ENCODE data around the gene PAQR7. TPM values are rescaled to one million over a fixed set of nuclear protein-coding genes. Genes with fewer than 3 reads are reported as not detected.
A peak's percentile ranks its signal among the peaks of the same experiment; 100 is the strongest.

Gene PAQR7
- total RNA-seq, 2 experiments from 2014 or later: 0.22 to 1.3 TPM

DNA sequence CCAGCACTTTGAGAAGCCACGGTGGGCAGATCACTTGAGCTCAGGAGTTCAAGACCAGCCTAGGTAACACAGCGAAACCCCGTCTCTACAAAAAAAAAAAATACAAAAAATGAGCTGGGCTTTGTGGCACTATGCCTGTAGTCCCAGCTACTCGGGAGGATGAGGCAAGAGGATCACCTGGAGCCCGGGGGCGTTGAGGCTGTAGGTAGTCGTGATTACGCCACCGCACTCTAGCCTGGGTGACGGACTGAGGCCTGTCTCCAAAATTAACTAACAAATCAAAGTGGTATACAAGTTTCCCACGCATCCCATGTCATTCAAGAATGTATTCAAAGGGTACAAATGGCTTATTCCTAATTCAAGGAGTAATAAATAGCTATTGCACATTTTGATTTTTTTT lies 18.7 kb downstream of the PAQR7 start:
- Histone ChIP-seq H3K4me2 (ENCODE audit: low read length) (no peak overlapping the region), H2AFZ (ENCODE audit: low read length) (no peak overlapping the region), H3K27ac (ENCODE audit: low read depth, low read length, poor library complexity, severe bottlenecking) (no peak overlapping the region), H3K9me3 (ENCODE audit: low read length) (no peaks in the 10 kb centered on the region), H3K4me1 (ENCODE audit: insufficient read depth, low read length, poor library complexity, severe bottlenecking) (peaks cover 16% of the 10 kb centered on the region), H3K9me2 (ENCODE audit: insufficient read depth, low read length) (no peaks in the 10 kb centered on the region), H3K79me2 (ENCODE audit: insufficient read depth, low read depth, low read length) (peaks cover 45% of the 10 kb centered on the region; the same call in 1 of the 2 replicates), H4K20me1 (ENCODE audit: insufficient read depth, low read length) (no peaks in the 10 kb centered on the region), H3K36me3 (ENCODE audit: insufficient read depth, low read length) (peaks cover 7% of the 10 kb centered on the region; the same call in 1 of the 2 replicates), H3K4me3 (ENCODE audit: low read depth, low read length, poor library complexity, severe bottlenecking) (no peak overlapping the region)
- ChIA-PET POLR2A (interaction anchor here (0.6 to 1.8 kb wide), 5 partner anchors 9 to 903 kb away, joined by 3 to 6 read pairs (median 3); no protein-coding TSS in a partner anchor), CTCF (ENCODE audit: unreplicated experiment) (interaction anchor here (0.9 kb wide), 1 partner anchor 13 kb away, joined by 5 read pairs; no protein-coding TSS in a partner anchor)
- BruUV-seq (replicated peaks): TSS peak; percentile 37
- intact Hi-C loops (cut with micrococcal nuclease; ENCODE audit: unreplicated experiment): no loop called here
- TF ChIP-seq EZH2phosphoT487 (IDR thresholded peaks at IDR 0.05; ENCODE audit: borderline replicate concordance, low read depth, low read length): no peak
- no peak for TF ChIP-seq CTCF (conservative IDR thresholded peaks at IDR 0.05; ENCODE audit: low read length)
- no peak for DNase-seq (ENCODE audit: low spot score)

DNA sequence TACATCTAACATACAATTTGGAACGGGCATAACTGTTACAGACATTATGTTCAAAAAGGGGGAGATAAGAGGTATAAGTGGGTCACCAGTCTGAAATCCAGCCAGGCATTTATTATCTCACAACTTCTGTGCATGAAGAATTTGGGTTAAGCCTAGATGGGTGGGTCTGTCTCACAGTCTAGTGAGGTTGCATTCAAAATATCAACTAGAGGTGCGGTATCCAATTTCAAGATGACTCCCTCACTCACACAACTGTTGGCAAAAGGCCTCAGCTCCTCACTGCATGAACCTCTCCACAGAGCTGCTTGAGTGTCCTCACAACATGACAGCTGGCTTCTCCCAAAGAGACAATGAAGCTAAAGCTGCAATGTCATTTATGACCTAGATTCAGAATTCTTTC lies 21.0 kb downstream of the PAQR7 start:
- Histone ChIP-seq H3K79me2 (ENCODE audit: insufficient read depth, low read depth, low read length) (peaks cover 56% of the 10 kb centered on the region), H3K9me2 (ENCODE audit: insufficient read depth, low read length) (no peaks in the 10 kb centered on the region), H3K4me2 (ENCODE audit: low read length) (no peak overlapping the region), H3K9me3 (ENCODE audit: low read length) (peaks cover 9% of the 10 kb centered on the region; the same call in 1 of the 2 replicates), H4K20me1 (ENCODE audit: insufficient read depth, low read length) (no peaks in the 10 kb centered on the region), H3K4me1 (ENCODE audit: insufficient read depth, low read length, poor library complexity, severe bottlenecking) (peaks cover 12% of the 10 kb centered on the region), H3K4me3 (ENCODE audit: low read depth, low read length, poor library complexity, severe bottlenecking) (no peak overlapping the region), H2AFZ (ENCODE audit: low read length) (no peak overlapping the region), H3K36me3 (ENCODE audit: insufficient read depth, low read length) (peaks cover 16% of the 10 kb centered on the region), H3K27ac (ENCODE audit: low read depth, low read length, poor library complexity, severe bottlenecking) (no peak overlapping the region)
- ChIA-PET POLR2A (interaction anchor here (1.7 kb wide), 1 partner anchor 30 kb away, joined by 4 read pairs; no protein-coding TSS in a partner anchor), CTCF (ENCODE audit: unreplicated experiment) (no interaction called here)
- intact Hi-C loops (cut with micrococcal nuclease; ENCODE audit: unreplicated experiment): no loop called here
- no TSS peak for BruUV-seq (replicated peaks)
- DNase-seq (ENCODE audit: low spot score): no peak
- TF ChIP-seq CTCF (conservative IDR thresholded peaks at IDR 0.05; ENCODE audit: low read length): no peak
- no peak for TF ChIP-seq EZH2phosphoT487 (IDR thresholded peaks at IDR 0.05; ENCODE audit: borderline replicate concordance, low read depth, low read length)

GRCh38 chr1:25848531-25848930 lies 27.0 kb downstream of the PAQR7 start:
- Histone ChIP-seq H3K4me2 (ENCODE audit: low read length) (no peak overlapping the region), H3K27ac (ENCODE audit: low read depth, low read length, poor library complexity, severe bottlenecking) (no peak overlapping the region), H2AFZ (ENCODE audit: low read length) (no peak overlapping the region), H3K79me2 (ENCODE audit: insufficient read depth, low read depth, low read length) (peaks cover 43% of the 10 kb centered on the region), H3K4me3 (ENCODE audit: low read depth, low read length, poor library complexity, severe bottlenecking) (no peak overlapping the region), H4K20me1 (ENCODE audit: insufficient read depth, low read length) (peaks cover 15% of the 10 kb centered on the region), H3K9me3 (ENCODE audit: low read length) (peaks cover 9% of the 10 kb centered on the region; the same call in 1 of the 2 replicates), H3K4me1 (ENCODE audit: insufficient read depth, low read length, poor library complexity, severe bottlenecking) (peaks cover 20% of the 10 kb centered on the region), H3K36me3 (ENCODE audit: insufficient read depth, low read length) (peaks cover 19% of the 10 kb centered on the region), H3K9me2 (ENCODE audit: insufficient read depth, low read length) (no peaks in the 10 kb centered on the region)
- no TSS peak for BruUV-seq (replicated peaks)
- POLR2A ChIA-PET: interaction anchor here (1.0 kb wide), 1 partner anchor 9 kb away, joined by 3 read pairs; no protein-coding TSS in a partner anchor
- DNase-seq (ENCODE audit: low spot score): no peak
- CTCF ChIA-PET (ENCODE audit: unreplicated experiment): no interaction called here
- intact Hi-C loops (cut with micrococcal nuclease; ENCODE audit: unreplicated experiment): no loop called here
- TF ChIP-seq CTCF (conservative IDR thresholded peaks at IDR 0.05; ENCODE audit: low read length) (no peak), EZH2phosphoT487 (IDR thresholded peaks at IDR 0.05; ENCODE audit: borderline replicate concordance, low read depth, low read length) (no peak)

Data from OCI-LY7 (cell line).